Neutrophil (primary cell): Measurements from ENCODE around the gene CEP112.

Experiments
- H3K27ac ChIP-seq: fragments of 200-600 bp; sonication (generic); 2 replicates; pipeline ENCODE4 v1.5.1; 2016; ENCODE audit warnings: mild to moderate bottlenecking, moderate library complexity
- H3K27me3 ChIP-seq: fragments of 200-600 bp; sonication (generic); 2 replicates; pipeline ENCODE4 v1.6.0; 2016; ENCODE audit warnings: mild to moderate bottlenecking
- H3K36me3 ChIP-seq: fragments of 200-600 bp; sonication (generic); 2 replicates; pipeline ENCODE4 v1.5.1; 2017
- H3K4me1 ChIP-seq, 2 experiments: fragments of 200-600 bp in 1 of 2; sonication (generic) in 1 of 2; 1 replicate in 1 of 2; 2 replicates in 1 of 2; pipeline versions ENCODE4 v1.5.1 to v1.6.1; 2013 to 2016; ENCODE audit warnings: low read depth in 1 of 2, low read length in 1 of 2, mild to moderate bottlenecking in 1 of 2, moderate library complexity in 1 of 2; ENCODE audit not compliant: control insufficient read depth in 1 of 2, insufficient read depth in 1 of 2
- H3K4me3 ChIP-seq, 2 experiments: fragments of 200-600 bp in 1 of 2; sonication (generic) in 1 of 2; 1 replicate in 1 of 2; 2 replicates in 1 of 2; pipeline ENCODE4 v1.5.1; 2013 to 2016; ENCODE audit warnings: low read depth in 1 of 2, low read length in 1 of 2, mild to moderate bottlenecking in 1 of 2, moderate library complexity in 1 of 2
- H3K9me3 ChIP-seq: fragments of 200-600 bp; sonication (generic); 2 replicates; pipeline ENCODE4 v1.5.1; 2016
- TF ChIP-seq, protein P1 (sequence below): fragments of 200-600 bp; sonication (generic); IDR thresholded peaks from 2 replicates; pipeline ENCODE4 v1.5.1; 2016; ENCODE audit warnings: antibody characterized with exemption

CEP112 gene

DNA sequence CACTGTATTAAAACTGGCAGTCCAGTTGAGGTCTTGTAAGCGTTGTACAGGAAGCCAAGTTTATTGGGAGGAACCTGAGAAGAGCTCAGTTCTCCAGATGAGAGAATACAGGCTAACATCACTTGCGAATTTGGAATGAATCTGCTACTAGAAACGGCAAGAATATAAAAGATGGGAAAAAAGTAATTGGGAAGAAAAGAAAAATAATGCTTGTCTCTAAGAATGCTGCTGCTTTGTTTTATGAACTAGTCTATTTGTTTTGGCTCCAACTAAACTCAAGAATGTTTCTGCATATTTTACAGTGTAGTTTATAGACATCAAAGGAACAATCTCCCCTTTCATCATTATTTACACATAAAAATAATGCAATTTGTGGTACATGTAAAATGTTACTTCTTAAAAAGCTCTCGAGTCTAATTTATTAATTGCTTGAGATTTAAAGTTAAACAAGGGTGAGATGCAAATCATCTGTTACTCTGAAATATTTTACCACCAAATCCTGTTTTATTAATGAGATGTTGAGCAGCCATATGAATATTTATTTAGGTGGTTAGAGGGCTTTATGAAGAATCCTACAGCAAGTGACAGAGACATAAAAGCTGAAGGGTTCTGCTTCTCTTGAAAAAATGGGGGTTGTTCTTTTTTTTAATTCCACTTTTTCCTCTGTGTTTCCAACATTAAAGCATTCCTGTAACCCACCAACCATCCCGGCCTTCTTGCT, 468.3 kb downstream of the CEP112 start:
- no peak overlapping the region for H3K4me3 ChIP-seq
- H3K27ac ChIP-seq, result no peak overlapping the region

GRCh38 chr17:65718601-65719000, 473.3 kb downstream of the CEP112 start:
- Histone ChIP-seq H3K9me3 (no peaks in the 10 kb centered on the region), H3K4me3 (no peak overlapping the region), H3K36me3 (no peaks in the 10 kb centered on the region), H3K4me1 (no peaks in the 10 kb centered on the region), H3K27ac (no peak overlapping the region), H3K27me3 (no peaks in the 10 kb centered on the region)
- TF ChIP-seq, protein P1, sequence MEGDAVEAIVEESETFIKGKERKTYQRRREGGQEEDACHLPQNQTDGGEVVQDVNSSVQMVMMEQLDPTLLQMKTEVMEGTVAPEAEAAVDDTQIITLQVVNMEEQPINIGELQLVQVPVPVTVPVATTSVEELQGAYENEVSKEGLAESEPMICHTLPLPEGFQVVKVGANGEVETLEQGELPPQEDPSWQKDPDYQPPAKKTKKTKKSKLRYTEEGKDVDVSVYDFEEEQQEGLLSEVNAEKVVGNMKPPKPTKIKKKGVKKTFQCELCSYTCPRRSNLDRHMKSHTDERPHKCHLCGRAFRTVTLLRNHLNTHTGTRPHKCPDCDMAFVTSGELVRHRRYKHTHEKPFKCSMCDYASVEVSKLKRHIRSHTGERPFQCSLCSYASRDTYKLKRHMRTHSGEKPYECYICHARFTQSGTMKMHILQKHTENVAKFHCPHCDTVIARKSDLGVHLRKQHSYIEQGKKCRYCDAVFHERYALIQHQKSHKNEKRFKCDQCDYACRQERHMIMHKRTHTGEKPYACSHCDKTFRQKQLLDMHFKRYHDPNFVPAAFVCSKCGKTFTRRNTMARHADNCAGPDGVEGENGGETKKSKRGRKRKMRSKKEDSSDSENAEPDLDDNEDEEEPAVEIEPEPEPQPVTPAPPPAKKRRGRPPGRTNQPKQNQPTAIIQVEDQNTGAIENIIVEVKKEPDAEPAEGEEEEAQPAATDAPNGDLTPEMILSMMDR, result no peak

More for the DNA sequence above, 468.3 kb downstream of the CEP112 start:
- H3K9me3 ChIP-seq, result no peaks in the 10 kb centered on the region
- H3K27me3 ChIP-seq, result no peaks in the 10 kb centered on the region
- H3K36me3 ChIP-seq, result no peaks in the 10 kb centered on the region
- TF ChIP-seq, protein P1, result no peak
- H3K4me1 ChIP-seq, result no peaks in the 10 kb centered on the region

GRCh38 chr17:65712383-65713267, 479.3 kb downstream of the CEP112 start:
- TF ChIP-seq, protein P1, result no peak
- H3K4me1 ChIP-seq, result no peaks in the 10 kb centered on the region

DNA sequence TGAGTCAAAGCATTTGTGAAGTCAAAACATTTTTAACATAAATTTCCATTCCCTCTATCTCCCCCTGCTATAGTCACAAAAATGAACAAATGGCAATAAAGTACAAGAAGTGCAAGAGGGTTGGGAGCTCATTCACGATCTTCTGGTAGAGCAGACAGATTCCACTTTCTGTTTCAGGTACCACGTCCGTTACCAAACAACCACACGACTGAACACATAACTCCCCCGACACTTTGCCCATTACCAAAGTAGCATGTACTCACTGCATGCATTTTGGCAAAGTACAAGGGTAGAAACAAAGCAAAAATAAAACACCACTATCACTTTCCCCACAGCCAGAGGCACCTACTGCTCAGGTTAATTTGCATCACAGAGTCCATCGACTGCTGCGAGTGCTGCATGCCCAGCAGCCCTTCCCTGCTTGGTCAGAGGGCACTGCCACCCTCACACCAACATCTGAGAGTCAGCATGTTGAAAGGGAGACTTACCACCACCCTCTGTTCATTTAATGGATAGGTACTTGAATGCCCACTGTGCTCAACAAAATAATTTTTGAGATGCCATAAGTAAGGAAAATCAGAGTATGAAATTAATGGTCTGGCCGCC, 480.2 kb downstream of the CEP112 start:
- no peaks in the 10 kb centered on the region for H3K36me3 ChIP-seq
- no peaks in the 10 kb centered on the region for H3K27me3 ChIP-seq
- no peaks in the 10 kb centered on the region for H3K4me1 ChIP-seq
- TF ChIP-seq, protein P1, result no peak
- H3K27ac ChIP-seq, result no peak overlapping the region
- no peaks in the 10 kb centered on the region for H3K9me3 ChIP-seq
- H3K4me3 ChIP-seq, result no peak overlapping the region

More at GRCh38 chr17:65712383-65713267, 479.3 kb downstream of the CEP112 start:
- no peaks in the 10 kb centered on the region for H3K27me3 ChIP-seq
- no peak overlapping the region for H3K4me3 ChIP-seq
- H3K9me3 ChIP-seq, result no peaks in the 10 kb centered on the region
- no peaks in the 10 kb centered on the region for H3K36me3 ChIP-seq
- no peak overlapping the region for H3K27ac ChIP-seq

- TF ChIP-seq, protein P1, result no peak
- Histone ChIP-seq H3K36me3 (no peaks in the 10 kb centered on the region), H3K4me1 (no peaks in the 10 kb centered on the region), H3K27me3 (no peaks in the 10 kb centered on the region), H3K27ac (no peak overlapping the region), H3K4me3 (no peak overlapping the region), H3K9me3 (no peaks in the 10 kb centered on the region)
Measured at GRCh38 chr17:65707780-65708179, 484.2 kb downstream of the CEP112 start.
